Posterior vena cava (tissue), 2 donors: ENCODE results near the gene PYGB. TPM values are rescaled to one million over a fixed set of nuclear protein-coding genes. Genes with fewer than 3 reads are reported as not detected.

Experiments
- DNase-seq: peaks from one replicate; pipeline ENCODE4 v3.0.0-alpha.2; 2020; ENCODE audit warnings: low spot score
- intact Hi-C, 2 donors: fragments of 100-400 bp; cut with DNase I; formaldehyde crosslinking; loops; one replicate each; pipeline versions ENCODE4 v1.14.1 to v1.14.2; 2022 to 2023
- total RNA-seq, 2 donors: library from RNA; stranded (reverse); fragmentation: NEBNext Ultra II Directional; extraction: Animal tissue kit (Norgen Biotek cat#: 25700); gene quantifications; one replicate each; pipeline ENCODE4 v1.2.1, GENCODE V29; 2021
- donor health status: DM: yes; HTN: yes; CAD: no.
- donor health status: DM: yes; HTN: yes; CAD: no.

Gene PYGB
- total RNA-seq, 2 donors from 2014 or later = 132 to 155 TPM

GRCh38 chr20:25287631-25288290 is 39.9 kb downstream of the PYGB start:
- intact Hi-C loops = no loop called here

GRCh38 chr20:25288291-25289181 is 40.7 kb downstream of the PYGB start:
- intact Hi-C loops = no loop called here
- peak; percentile 67 for DNase-seq

More at GRCh38 chr20:25287631-25288290, 39.9 kb downstream of the PYGB start:
- peak; percentile 50 for DNase-seq

- DNase-seq = peak; percentile 65
- intact Hi-C loops = loop anchor here in 1 of 2 donors (10.0 kb wide), 1 partner anchor 95 kb away; the partner anchor contains the start of gene ENTPD6
These were observed 42.2 kb downstream of the PYGB start for GRCh38 chr20:25289886-25290597.

GRCh38 chr20:25290646-25291431 is 43.0 kb downstream of the PYGB start:
- DNase-seq = no peak

GRCh38 chr20:25291432-25292133 is 43.7 kb downstream of the PYGB start:
- intact Hi-C loops = loop anchor here in 1 of 2 donors (10.0 kb wide), 1 partner anchor 97 kb away; the partner anchor contains the start of gene ENTPD6
- DNase-seq = no peak

More at GRCh38 chr20:25290646-25291431, 43.0 kb downstream of the PYGB start:
- intact Hi-C loops = loop anchor here in 1 of 2 donors (10.0 kb wide), 1 partner anchor 96 kb away; the partner anchor contains the start of gene ENTPD6

GRCh38 chr20:25292176-25292891 is 44.4 kb downstream of the PYGB start:
- intact Hi-C loops = loop anchor here in 1 of 2 donors (10.0 kb wide), 1 partner anchor 98 kb away; the partner anchor contains the start of gene ENTPD6

GRCh38 chr20:25293507-25293906 is 45.6 kb downstream of the PYGB start:
- intact Hi-C loops = loop anchor here in 1 of 2 donors (10.0 kb wide), 1 partner anchor 99 kb away; the partner anchor contains the start of gene ENTPD6
- DNase-seq = no peak

More at GRCh38 chr20:25292176-25292891, 44.4 kb downstream of the PYGB start:
- no peak for DNase-seq

- DNase-seq = no peak
- intact Hi-C loops = loop anchor here (2.0 to 10.0 kb wide), 2 partner anchors 15 to 99 kb away; partner anchors contain the start of gene ENTPD6 (in 1 of the 2)
These were observed 46.1 kb downstream of the PYGB start for GRCh38 chr20:25293910-25294458.

GRCh38 chr20:25294459-25295385 is 46.8 kb downstream of the PYGB start:
- intact Hi-C loops = loop anchor here (2.0 to 10.0 kb wide), 2 partner anchors 14 to 100 kb away; partner anchors contain the start of gene ENTPD6 (in 1 of the 2)
- no peak for DNase-seq

- DNase-seq = no peak
- intact Hi-C loops = loop anchor here (2.0 to 10.0 kb wide), 2 partner anchors 13 to 101 kb away; partner anchors contain the start of gene ENTPD6 (in 1 of the 2)
These were observed 47.7 kb downstream of the PYGB start for GRCh38 chr20:25295386-25296093.

GRCh38 chr20:25296094-25297093 is 48.5 kb downstream of the PYGB start:
- intact Hi-C loops = loop anchor here in 1 of 2 donors (10.0 kb wide), 1 partner anchor 102 kb away; the partner anchor contains the start of gene ENTPD6
- DNase-seq = no peak

- intact Hi-C loops = loop anchor here in 1 of 2 donors (10.0 kb wide), 1 partner anchor 103 kb away; the partner anchor contains the start of gene ENTPD6
- no peak for DNase-seq
These were observed 49.4 kb downstream of the PYGB start for GRCh38 chr20:25297141-25297905.

- intact Hi-C loops = loop anchor here in 1 of 2 donors (5.0 to 10.0 kb wide), 2 partner anchors 92 to 105 kb away; partner anchors contain the start of genes ABHD12 and ENTPD6
- DNase-seq = no peak
These were observed 51.9 kb downstream of the PYGB start for GRCh38 chr20:25299806-25300205.
